Myocyte (in vitro differentiated cells): ENCODE data around the gene ACAT1. TPM values are rescaled to one million over a fixed set of nuclear protein-coding genes. Genes with fewer than 3 reads are reported as not detected.
"Not testable (repeated sequence)": the region's sequence is repeated elsewhere in the genome, so short reads cannot be mapped to it uniquely, and the experiment has no call there.

Experiments
- DNase-seq: peaks from one replicate; pipeline ENCODE4 v3.0.0-alpha.2; 2012; ENCODE audit warnings: low read depth
- total RNA-seq: library from RNA; depleted of rRNA; stranded (reverse); fragments of >200 nt; gene quantifications from 2 replicates; pipeline ENCODE4 v1.2.3, GENCODE V29; 2014

Gene ACAT1
- total RNA-seq, 1 donor from 2014 or later: 200 TPM

GRCh38 chr11:108144615-108145014 lies 23.2 kb downstream of the ACAT1 start:
- no peak for DNase-seq

- DNase-seq: no peak
These were observed 25.8 kb downstream of the ACAT1 start for GRCh38 chr11:108147150-108147549.

- no peak for DNase-seq
These were observed 27.2 kb downstream of the ACAT1 start for GRCh38 chr11:108148556-108148955.

GRCh38 chr11:108154591-108154990 lies 33.2 kb downstream of the ACAT1 start:
- no peak for DNase-seq

GRCh38 chr11:108160970-108161566 lies 39.7 kb downstream of the ACAT1 start:
- no peak for DNase-seq

- not testable (repeated sequence) for DNase-seq
These were observed 41.5 kb downstream of the ACAT1 start for GRCh38 chr11:108162878-108163277.

GRCh38 chr11:108167624-108168023 lies 46.3 kb downstream of the ACAT1 start:
- no peak for DNase-seq

GRCh38 chr11:108170184-108170583 lies 48.8 kb downstream of the ACAT1 start:
- no peak for DNase-seq

GRCh38 chr11:108177570-108177969 lies 56.2 kb downstream of the ACAT1 start:
- DNase-seq: no peak

GRCh38 chr11:108193725-108194124 lies 72.4 kb downstream of the ACAT1 start:
- no peak for DNase-seq

GRCh38 chr11:108196901-108197300 lies 75.5 kb downstream of the ACAT1 start:
- no peak for DNase-seq

Other genes starting within 250 kb of the ACAT1 start
- gene RAB39A, start 193.1 kb upstream of the ACAT1 start, total RNA-seq: not detected in 2 replicates
- gene CUL5, start 112.7 kb upstream of the ACAT1 start, total RNA-seq: 61.9 and 70.6 TPM in 2 replicates
- gene NPAT, start 101.1 kb downstream of the ACAT1 start, total RNA-seq: 10.2 and 12.3 TPM in 2 replicates
- 52.7 and 54.1 TPM in 2 replicates for gene ATM, start 101.5 kb downstream of the ACAT1 start, total RNA-seq